Left kidney (tissue), 2 donors: ENCODE data around the gene POLD4. TPM values are rescaled to one million over a fixed set of nuclear protein-coding genes. Genes with fewer than 3 reads are reported as not detected.

Experiments
- DNase-seq: peaks from one replicate; pipeline ENCODE4 v3.0.0-alpha.2; 2013
- polyA plus RNA-seq: library from polyadenylated mRNA; unstranded; fragments of 120-200 nt; gene quantifications from one replicate; pipeline ENCODE4 v1.2.1, GENCODE V29; 2013; ENCODE audit not compliant: insufficient read length

Gene POLD4
- polyA plus RNA-seq, 1 donor: 25.2 TPM

- no peak for DNase-seq
Observed at GRCh38 chr11:67355023-67355793, 1.9 kb upstream of the POLD4 start.

GRCh38 chr11:67354075-67355022 lies 1.0 kb upstream of the POLD4 start:
- DNase-seq: no peak

GRCh38 chr11:67352546-67353316 lies 615 bp downstream of the POLD4 start:
- no peak for DNase-seq

- no peak for DNase-seq
Observed at GRCh38 chr11:67351275-67352005, 1.9 kb downstream of the POLD4 start.

GRCh38 chr11:67349928-67350465 lies 3.3 kb downstream of the POLD4 start:
- DNase-seq: no peak

- DNase-seq: no peak
Observed at GRCh38 chr11:67349457-67349856, 3.9 kb downstream of the POLD4 start.

GRCh38 chr11:67349036-67349435 lies 4.3 kb downstream of the POLD4 start:
- DNase-seq: no peak

GRCh38 chr11:67347964-67348749 lies 5.2 kb downstream of the POLD4 start:
- DNase-seq: no peak

- no peak for DNase-seq
Observed at GRCh38 chr11:67345920-67346819, 7.2 kb downstream of the POLD4 start.

GRCh38 chr11:67345247-67345919 lies 8.0 kb downstream of the POLD4 start:
- DNase-seq: no peak

- no peak for DNase-seq
Observed at GRCh38 chr11:67344264-67344663, 9.1 kb downstream of the POLD4 start.

GRCh38 chr11:67337257-67337656 lies 16.1 kb downstream of the POLD4 start:
- no peak for DNase-seq

- no peak for DNase-seq
Observed at GRCh38 chr11:67332081-67332691, 21.2 kb downstream of the POLD4 start.

GRCh38 chr11:67323526-67323925 lies 29.8 kb downstream of the POLD4 start:
- DNase-seq: no peak

- DNase-seq: no peak
Observed at GRCh38 chr11:67322049-67322448, 31.3 kb downstream of the POLD4 start.

GRCh38 chr11:67321313-67321871 lies 32.0 kb downstream of the POLD4 start:
- no peak for DNase-seq

GRCh38 chr11:67320691-67321090 lies 32.7 kb downstream of the POLD4 start:
- no peak for DNase-seq

GRCh38 chr11:67320011-67320410 lies 33.3 kb downstream of the POLD4 start:
- DNase-seq: no peak
